IMR-90 (cell line): ENCODE results near the gene ZNF423. TPM values are rescaled to one million over a fixed set of nuclear protein-coding genes. Genes with fewer than 3 reads are reported as not detected.

Source experiments
- ATAC-seq: fragments of 200-7000 bp; cut with Tn5 transposase; 2 replicates; pipeline ENCODE4 v1.9.1; 2020; ENCODE audit warnings: low read depth, mild to moderate bottlenecking, moderate library complexity
- BruUV-seq: library from RNA; stranded (reverse); fragments of 400-500 nt; replicated peaks from 2 replicates; lab custom pipeline; 2021; lab: Mats Ljungman, UMichigan
- CTCF ChIA-PET: fragments of 300-600 bp; formaldehyde crosslinking; extraction: SDS; loops from one replicate; lab custom pipeline; 2021; ENCODE audit warnings: antibody characterized with exemption; lab: Yijun Ruan, JAX
- POLR2A ChIA-PET: fragments of 300-600 bp; sonication (Branson Sonifier 250); formaldehyde crosslinking; loops from one replicate; lab custom pipeline; 2022; ENCODE audit warnings: antibody characterized with exemption; ENCODE audit not compliant: unreplicated experiment; lab: Charles Lee
- DNase-seq: peaks from one replicate; pipeline ENCODE4 v3.0.0; 2013
- H2AFZ ChIP-seq: replicated peaks from 2 replicates; pipeline ENCODE3; 2013; ENCODE audit warnings: low read length, mild to moderate bottlenecking; ENCODE audit not compliant: poor library complexity
- H2AK5ac ChIP-seq: 2 replicates; pipeline ENCODE4 v1.6.1; 2013; ENCODE audit warnings: low read depth, low read length, inconsistent platforms
- H2AK9ac ChIP-seq: replicated peaks from 2 replicates; pipeline ENCODE3; 2013; ENCODE audit warnings: mild to moderate bottlenecking, low read depth, low read length, moderate library complexity; ENCODE audit not compliant: poor library complexity
- H2BK120ac ChIP-seq: 2 replicates; pipeline ENCODE4 v1.6.1; 2013; ENCODE audit warnings: low read depth, low read length, inconsistent platforms
- H2BK15ac ChIP-seq: 3 replicates; pipeline ENCODE4 v1.6.1; 2013; ENCODE audit warnings: low read depth, low read length, inconsistent platforms
- H2BK20ac ChIP-seq: 2 replicates; pipeline ENCODE4 v1.6.1; 2013; ENCODE audit warnings: low read depth, mild to moderate bottlenecking, inconsistent platforms, low read length, moderate library complexity
- H2BK5ac ChIP-seq: 2 replicates; pipeline ENCODE4 v1.6.1; 2013; ENCODE audit warnings: mild to moderate bottlenecking, low read depth, low read length, inconsistent platforms; ENCODE audit not compliant: poor library complexity, severe bottlenecking
- H3K14ac ChIP-seq: replicated peaks from 2 replicates; pipeline ENCODE4 v1.6.1; 2013; ENCODE audit warnings: low read depth, low read length, inconsistent platforms
- H3K18ac ChIP-seq: 2 replicates; pipeline ENCODE4 v1.6.1; 2013; ENCODE audit warnings: low read depth, low read length, control low read depth
- H3K23ac ChIP-seq: 2 replicates; pipeline ENCODE4 v1.6.1; 2013; ENCODE audit warnings: low read depth, low read length, inconsistent platforms
- H3K27ac ChIP-seq: 2 replicates; pipeline ENCODE4 v1.5.1; 2013; ENCODE audit warnings: mild to moderate bottlenecking, control low read depth, low read length; ENCODE audit not compliant: insufficient read depth
- H3K27me3 ChIP-seq: 2 replicates; pipeline ENCODE4 v1.6.1; 2013; ENCODE audit warnings: low read length; ENCODE audit not compliant: control insufficient read depth, insufficient read depth
- H3K36me3 ChIP-seq: 2 replicates; pipeline ENCODE4 v1.6.1; 2013; ENCODE audit warnings: low read length, mixed read lengths; ENCODE audit not compliant: control insufficient read depth, insufficient read depth
- H3K4ac ChIP-seq: 2 replicates; pipeline ENCODE4 v1.6.1; 2013; ENCODE audit warnings: low read depth, low read length, inconsistent platforms
- H3K4me1 ChIP-seq: 2 replicates; pipeline ENCODE4 v1.6.1; 2013; ENCODE audit warnings: low read length, mixed read lengths; ENCODE audit not compliant: control insufficient read depth, insufficient read depth
- H3K4me2 ChIP-seq: 2 replicates; pipeline ENCODE4 v1.6.1; 2013; ENCODE audit warnings: low read depth, mild to moderate bottlenecking, control low read depth, low read length, moderate library complexity
- H3K4me3 ChIP-seq: 2 replicates; pipeline ENCODE4 v1.5.1; 2013; ENCODE audit warnings: low read depth, mild to moderate bottlenecking, control low read depth, low read length, moderate library complexity; ENCODE audit not compliant: insufficient read depth
- H3K56ac ChIP-seq: 2 replicates; pipeline ENCODE4 v1.6.1; 2013; ENCODE audit warnings: low read length, inconsistent platforms; ENCODE audit not compliant: insufficient read depth; ENCODE audit errors: extremely low read depth
- H3K79me1 ChIP-seq, 2 experiments: 2 replicates each; pipeline ENCODE4 v1.6.1; 2013; ENCODE audit warnings: low read length in 2 of 2, inconsistent platforms in 1 of 2, low read depth in 1 of 2
- H3K9ac ChIP-seq: 2 replicates; pipeline ENCODE4 v1.6.1; 2013; ENCODE audit warnings: low read depth, low read length, control low read depth
- H3K9me1 ChIP-seq: 2 replicates; pipeline ENCODE4 v1.6.1; 2013; ENCODE audit warnings: low read length, inconsistent platforms; ENCODE audit not compliant: insufficient read depth
- H3K9me3 ChIP-seq: 2 replicates; pipeline ENCODE4 v1.6.1; 2013; ENCODE audit warnings: low read length; ENCODE audit not compliant: control insufficient read depth, insufficient read depth
- H4K20me1 ChIP-seq: 2 replicates; pipeline ENCODE4 v1.6.1; 2013; ENCODE audit warnings: low read length, inconsistent platforms; ENCODE audit not compliant: insufficient read depth
- H4K5ac ChIP-seq: 2 replicates; pipeline ENCODE4 v1.6.1; 2013; ENCODE audit warnings: mild to moderate bottlenecking, low read depth, low read length, control low read depth
- H4K8ac ChIP-seq, 2 experiments: 2 replicates each; pipeline ENCODE4 v1.6.1; 2013; ENCODE audit warnings: low read depth in 2 of 2, low read length in 2 of 2, control low read depth in 1 of 2, inconsistent platforms in 1 of 2
- H4K91ac ChIP-seq: 2 replicates; pipeline ENCODE4 v1.6.1; 2013; ENCODE audit warnings: low read depth, low read length, inconsistent platforms; ENCODE audit not compliant: insufficient read depth
- CHD1 ChIP-seq: IDR thresholded peaks from 2 replicates; pipeline ENCODE4 v1.6.1; 2012; ENCODE audit warnings: low read depth, low read length, improper control_type of control experiment
- NFE2L2 ChIP-seq: fragments of 150-350 bp; IDR thresholded peaks from 2 replicates; pipeline ENCODE4 v1.6.1; 2016; ENCODE audit warnings: low read depth, mild to moderate bottlenecking, low read length
- POLR2A ChIP-seq: IDR thresholded peaks from 2 replicates; pipeline ENCODE4 v1.6.1; 2012; ENCODE audit warnings: mild to moderate bottlenecking, low read depth, low read length
- RAD21 ChIP-seq: IDR thresholded peaks from 2 replicates; pipeline ENCODE4 v1.6.1; 2012; ENCODE audit warnings: low read length, improper control_type of control experiment
- WGBS, 2 experiments: methylation state at CpG; one replicate each; pipeline versions ENCODE4 v1.1.5 to v1.1.7; 2013; ENCODE audit warnings: missing lambda C conversion rate in 2 of 2; ENCODE audit not compliant: insufficient read length in 1 of 2; ENCODE audit errors: extremely low coverage in 2 of 2; 5-methylcytosine and 5-hydroxymethylcytosine counted together
- dilution Hi-C: fragments of 300-500 bp; cut with HindIII; formaldehyde crosslinking; loops from one replicate; pipeline ENCODE4 v1.14.3; 2018; ENCODE audit warnings: low sequenced_read_pairs; ENCODE audit not compliant: unreplicated experiment
- in situ Hi-C: fragments of 300-500 bp; cut with MboI; formaldehyde crosslinking; loops from 3 replicates; pipeline ENCODE4 v1.14.3; 2019; ENCODE audit warnings: low sequenced_read_pairs, inconsistent platforms, mixed read lengths
- intact Hi-C: fragments of 100-400 bp; cut with micrococcal nuclease; formaldehyde crosslinking; loops from 2 replicates; pipeline ENCODE4 v1.10.0; 2022
- polyA plus RNA-seq, 3 experiments: library from polyadenylated mRNA; depleted of rRNA; stranded (reverse); fragments of >200 nt; gene quantifications; 2 replicates each; pipeline ENCODE4 v1.2.3, GENCODE V29; 2012; ENCODE audit warnings: low replicate concordance in 1 of 3
- total RNA-seq: library from RNA; depleted of rRNA; stranded (reverse); fragments of >200 nt; gene quantifications from 2 replicates; pipeline ENCODE4 v1.2.3, GENCODE V29; 2012

Gene ZNF423
- total and polyA plus RNA-seq, 2 of the 4 experiments (the other 2 are of a cell fraction), result under 0.01 to 0.10 TPM

GRCh38 chr16:49586466-49587450 is 269.2 kb downstream of the ZNF423 start:
- ChIA-PET CTCF (no interaction called here), POLR2A (no interaction called here)
- Histone ChIP-seq H2BK5ac (no peak overlapping the region), H3K56ac (no peak overlapping the region), H2BK20ac (no peak overlapping the region), H2AK9ac (no peak overlapping the region), H3K9ac (no peak overlapping the region), H3K4me1 (no peaks in the 10 kb centered on the region), H2BK120ac (no peak overlapping the region), H3K27ac (no peak overlapping the region), H3K27me3 (peaks cover 29% of the 10 kb centered on the region), H3K18ac (no peak overlapping the region), H3K79me1 (no peaks in the 10 kb centered on the region), H4K5ac (no peak overlapping the region), H2BK15ac (no peak overlapping the region), H3K4me3 (no peak overlapping the region), H3K4me2 (no peak overlapping the region), H2AFZ (no peak overlapping the region), H3K9me1 (no peaks in the 10 kb centered on the region), H3K36me3 (no peaks in the 10 kb centered on the region), H3K14ac (no peak overlapping the region), H4K91ac (no peak overlapping the region), H3K23ac (no peak overlapping the region), H3K9me3 (no peaks in the 10 kb centered on the region), H3K4ac (no peak overlapping the region), H4K8ac (no peak overlapping the region), H2AK5ac (no peak overlapping the region), H4K20me1 (no peaks in the 10 kb centered on the region)
- ATAC-seq, result no peak
- intact Hi-C loops, result no loop called here
- WGBS, 2 experiments, result 54% methylated on average over 11 of the region's 28 CpGs; no CpG with 5 or more reads in 1 of the 2 experiments
- no TSS peak for BruUV-seq
- DNase-seq, result no peak
- in situ Hi-C loops, result no loop called here
- TF ChIP-seq NFE2L2 (no peak), RAD21 (no peak), POLR2A (no peak), CHD1 (no peak)
- dilution Hi-C loops, result no loop called here
